Smooth muscle cell of the brain vasculature (primary cell): ENCODE measurements around the gene KLF6.

Experiments used
- DNase-seq: peaks from one replicate; pipeline ENCODE4 v3.0.0-alpha.2; 2012; ENCODE audit warnings: low read depth, low spot score

The KLF6 gene

GRCh38 chr10:3811291-3811870 lies 26.4 kb upstream of the KLF6 start:
- no peak for DNase-seq

- no peak for DNase-seq
Observed at GRCh38 chr10:3808689-3809199, 23.7 kb upstream of the KLF6 start.

GRCh38 chr10:3807928-3808496 lies 23.0 kb upstream of the KLF6 start:
- DNase-seq = no peak

GRCh38 chr10:3807211-3807927 lies 22.4 kb upstream of the KLF6 start:
- DNase-seq = no peak

GRCh38 chr10:3806603-3807002 lies 21.6 kb upstream of the KLF6 start:
- DNase-seq = no peak

GRCh38 chr10:3805791-3806461 lies 20.9 kb upstream of the KLF6 start:
- no peak for DNase-seq

GRCh38 chr10:3805201-3805790 lies 20.3 kb upstream of the KLF6 start:
- DNase-seq = no peak

GRCh38 chr10:3803927-3804741 lies 19.1 kb upstream of the KLF6 start:
- DNase-seq = no peak

- DNase-seq = no peak
Observed at GRCh38 chr10:3803295-3803926, 18.4 kb upstream of the KLF6 start.

- DNase-seq = no peak
Observed at GRCh38 chr10:3802526-3803265, 17.7 kb upstream of the KLF6 start.

GRCh38 chr10:3801558-3802192 lies 16.7 kb upstream of the KLF6 start:
- no peak for DNase-seq

GRCh38 chr10:3800586-3800985 lies 15.6 kb upstream of the KLF6 start:
- DNase-seq = no peak

GRCh38 chr10:3797750-3798149 lies 12.7 kb upstream of the KLF6 start:
- DNase-seq = no peak

- DNase-seq = no peak
Observed at GRCh38 chr10:3793553-3793952, 8.5 kb upstream of the KLF6 start.

- no peak for DNase-seq
Observed at GRCh38 chr10:3792710-3793219, 7.8 kb upstream of the KLF6 start.

- DNase-seq = no peak
Observed at GRCh38 chr10:3791974-3792633, 7.1 kb upstream of the KLF6 start.

GRCh38 chr10:3790858-3791257 lies 5.8 kb upstream of the KLF6 start:
- no peak for DNase-seq

GRCh38 chr10:3790272-3790671 lies 5.3 kb upstream of the KLF6 start:
- no peak for DNase-seq

- DNase-seq = no peak
Observed at GRCh38 chr10:3789621-3790020, 4.6 kb upstream of the KLF6 start.
